K562 (cell line): ENCODE measurements around the gene HDC. TPM values are rescaled to one million over a fixed set of nuclear protein-coding genes. Genes with fewer than 3 reads are reported as not detected.

Experiments used
- ATAC-seq: fragments of 200-7000 bp; cut with Tn5 transposase; 3 replicates; pipeline ENCODE4 v1.9.1; 2020; ENCODE audit warnings: moderate library complexity
- BruUV-seq: library from RNA; stranded (reverse); fragments of 400-500 nt; replicated peaks from 2 replicates; lab custom pipeline; 2021; lab: Mats Ljungman, UMichigan
- CTCF ChIA-PET: fragments of 300-600 bp; formaldehyde crosslinking; extraction: SDS; loops from one replicate; lab custom pipeline; 2021; ENCODE audit warnings: low intra/inter-chr PET ratio; lab: Yijun Ruan, JAX
- POLR2A ChIA-PET: fragments of 300-600, 350-650 bp; sonication (Branson Sonifier 250); formaldehyde crosslinking; extraction: SDS; loops from one replicate; lab custom pipeline; 2021; ENCODE audit warnings: antibody characterized with exemption, inconsistent platforms; lab: Yijun Ruan, JAX
- DNase-seq, 4 experiments: peaks; one replicate each; pipeline versions ENCODE4 v3.0.0 to v3.0.0-alpha.2; 2011 to 2018; ENCODE audit warnings: low spot score in 3 of 4, mixed read lengths in 3 of 4; ENCODE audit errors: extremely low read depth in 1 of 4
- FAIRE-seq: peaks from 2 replicates; lab custom pipeline; 2011; peaks lifted over from hg19 to GRCh38; lab: Jason Lieb, UNC
- H2AFZ ChIP-seq: 2 replicates; pipeline ENCODE4 v1.6.0; 2011; ENCODE audit warnings: low read depth, low read length, control low read depth, inconsistent platforms
- H3K27ac ChIP-seq: fragments of 200-600 bp; 3 replicates; pipeline ENCODE4 v1.8.0; 2011; ENCODE audit warnings: low read depth, mild to moderate bottlenecking, control low read depth, inconsistent platforms, low read length, moderate library complexity, mixed read lengths; ENCODE audit errors: extremely low read depth
- H3K27me3 ChIP-seq, 2 experiments: fragments of 300-600 bp in 1 of 2; 2 replicates in 1 of 2; 3 replicates in 1 of 2; pipeline versions ENCODE4 v1.6.0 to v1.8.0; 2011; ENCODE audit warnings: inconsistent platforms in 2 of 2, low read length in 2 of 2, mild to moderate bottlenecking in 1 of 2, mixed read lengths in 1 of 2, moderate library complexity in 1 of 2; ENCODE audit not compliant: control insufficient read depth in 2 of 2, insufficient read depth in 2 of 2
- H3K36me3 ChIP-seq: fragments of 300-600 bp; 3 replicates; pipeline ENCODE4 v1.8.0; 2011; ENCODE audit warnings: mild to moderate bottlenecking, low read length, inconsistent platforms; ENCODE audit not compliant: control insufficient read depth, insufficient read depth
- H3K4me1 ChIP-seq, 2 experiments: fragments of 200-600 bp in 1 of 2; replicated peaks in 1 of 2; 2 replicates in 1 of 2; 3 replicates in 1 of 2; pipeline versions ENCODE4 v1.5.1 to v1.8.0; 2011; ENCODE audit warnings: inconsistent platforms in 2 of 2, low read length in 2 of 2, mild to moderate bottlenecking in 1 of 2, mixed read lengths in 1 of 2, moderate library complexity in 1 of 2; ENCODE audit not compliant: control insufficient read depth in 2 of 2, insufficient read depth in 2 of 2
- H3K4me2 ChIP-seq: 2 replicates; pipeline ENCODE4 v1.6.1; 2011; ENCODE audit warnings: low read length, control low read depth, inconsistent platforms, mixed read lengths; ENCODE audit not compliant: insufficient read depth
- H3K4me3 ChIP-seq: fragments of 200-600 bp; sonication (generic), shearing (Covaris generic); 2 replicates; pipeline ENCODE4 v1.5.1; 2016; ENCODE audit warnings: control low read depth, inconsistent platforms
- H3K79me2 ChIP-seq: fragments of 200-600 bp; 3 replicates; pipeline ENCODE4 v1.8.0; 2011; ENCODE audit warnings: low read length, inconsistent platforms; ENCODE audit not compliant: control insufficient read depth, insufficient read depth
- H3K9ac ChIP-seq, 2 experiments: 2 replicates each; pipeline versions ENCODE4 v1.6.0 to v1.6.1; 2011; ENCODE audit warnings: low read depth in 2 of 2, low read length in 2 of 2, control low read depth in 1 of 2, inconsistent platforms in 1 of 2, mild to moderate bottlenecking in 1 of 2, mixed read lengths in 1 of 2; ENCODE audit not compliant: insufficient read depth in 1 of 2
- H3K9me1 ChIP-seq: one replicate; pipeline ENCODE4 v1.6.0; 2011; ENCODE audit warnings: inconsistent platforms, mild to moderate bottlenecking, low read length, moderate library complexity; ENCODE audit not compliant: control insufficient read depth, insufficient read depth
- H3K9me3 ChIP-seq: replicated peaks from 2 replicates; pipeline ENCODE4 v1.5.1; 2011; ENCODE audit warnings: low read depth, low read length, inconsistent platforms; ENCODE audit not compliant: control insufficient read depth, insufficient read depth
- H4K20me1 ChIP-seq: replicated peaks from 2 replicates; pipeline ENCODE4 v1.6.1; 2011; ENCODE audit warnings: low read length, inconsistent platforms, mixed read lengths; ENCODE audit not compliant: control insufficient read depth, insufficient read depth
- E2F6 ChIP-seq, 2 experiments: IDR thresholded peaks; 2 replicates each; pipeline ENCODE4 v1.6.1; 2011; ENCODE audit warnings: borderline replicate concordance in 1 of 2, control low read depth in 1 of 2, low read depth in 1 of 2, low read length in 1 of 2, mild to moderate bottlenecking in 1 of 2, mixed read lengths in 1 of 2, moderate library complexity in 1 of 2; ENCODE audit not compliant: insufficient read depth in 1 of 2, insufficient read length in 1 of 2, poor library complexity in 1 of 2, severe bottlenecking in 1 of 2; ENCODE audit errors: extremely low read depth in 1 of 2
- EGR1 ChIP-seq: fragments of 450-650 bp; conservative IDR thresholded peaks from 2 replicates; pipeline ENCODE4 v1.6.1; 2017; ENCODE audit warnings: mild to moderate bottlenecking
- HES1 ChIP-seq: fragments of 450-650 bp; IDR thresholded peaks from 2 replicates; pipeline ENCODE4 v1.6.1; 2016; ENCODE audit warnings: low read depth, mild to moderate bottlenecking, moderate library complexity
- PURB ChIP-seq: sonication (generic); formaldehyde crosslinking; IDR thresholded peaks from 2 replicates; pipeline ENCODE4 v1.9.0; 2021; ENCODE audit warnings: low read depth, mild to moderate bottlenecking, missing genetic modification reagents
- SRSF3 ChIP-seq: fragments of 200-400 bp; formaldehyde crosslinking; IDR thresholded peaks from 2 replicates; pipeline ENCODE4 v1.6.1; 2016; ENCODE audit warnings: mild to moderate bottlenecking, low read length, moderate library complexity; ENCODE audit not compliant: insufficient read depth
- SUPT5H ChIP-seq: fragments of 450-650 bp; IDR thresholded peaks from 2 replicates; pipeline ENCODE4 v1.6.1; 2016
- THRB ChIP-seq: fragments of 450-650 bp; formaldehyde crosslinking; conservative IDR thresholded peaks from 2 replicates; pipeline ENCODE4 v1.4.0; 2022; ENCODE audit warnings: mild to moderate bottlenecking, missing genetic modification characterization
- WGBS: fragments of 100-300 bp; shearing (Covaris generic); methylation state at CpG from one replicate; pipeline ENCODE4 v1.1.6; 2016; ENCODE audit warnings: low coverage, mixed read lengths; ENCODE audit not compliant: insufficient coverage; ENCODE audit errors: missing lambda C conversion rate; 5-methylcytosine and 5-hydroxymethylcytosine counted together
- in situ Hi-C: fragments of 300-500 bp; cut with MboI; formaldehyde crosslinking; loops from 4 replicates; pipeline ENCODE4 v1.15.0; 2018; ENCODE audit warnings: inconsistent platforms, mixed read lengths
- intact Hi-C: fragments of 100-400 bp; cut with micrococcal nuclease; formaldehyde crosslinking; loops from 2 replicates; pipeline ENCODE4 v1.14.2; 2022
- polyA plus RNA-seq, 8 experiments: library from polyadenylated mRNA; depleted of rRNA in 4 of 8; stranded (reverse) in 5 of 8; unstranded in 3 of 8; fragments of >200 nt; fragmentation: Nextera tagmentation in 2 of 8; fragmentation: Illumina TruSeq in 1 of 8; extraction: Ambion mirVana in 2 of 8; extraction: Trizol in 1 of 8; gene quantifications; 2 replicates each; pipeline versions ENCODE4 v1.2.1 to v1.2.3, GENCODE V29; 2011 to 2014; ENCODE audit warnings: inconsistent platforms in 1 of 8, missing spikeins in 1 of 8
- total RNA-seq, 7 experiments: library from RNA; depleted of rRNA in 6 of 7; stranded (reverse); fragments of >200 nt in 6 of 7; fragmentation: Illumina TruSeq in 2 of 7; extraction: Trizol in 2 of 7; gene quantifications; 2 replicates each; pipeline versions ENCODE4 v1.2.1 to v1.2.3, GENCODE V29; 2011 to 2021; ENCODE audit warnings: low replicate concordance in 1 of 7

HDC gene
- total and polyA plus RNA-seq, 9 of the 15 experiments (the other 6 are each of a cell fraction or from before 2014, with no cell fraction given) = 0.26 to 5.3 (median 0.99) TPM

GRCh38 chr15:50261981-50262380, 3.5 kb downstream of the HDC start:
- ATAC-seq (peak; percentile 60), FAIRE-seq (no peak), DNase-seq (peak; percentile 25 to 58 (median 34))
- Histone ChIP-seq H3K4me3 (no peak overlapping the region), H2AFZ (peak overlapping the region; percentile 54), H3K9ac (peak overlapping the region; percentile 11 to 69; a peak in 3 of 4 replicates), H4K20me1 (no peaks in the 10 kb centered on the region), H3K27ac (peak overlapping the region; percentile 85; the same call in 2 of the 3 replicates), H3K36me3 (no peaks in the 10 kb centered on the region), H3K79me2 (no peaks in the 10 kb centered on the region), H3K9me3 (no peaks in the 10 kb centered on the region), H3K4me1 (peaks cover 52 to 54% of the 10 kb centered on the region in 2 experiments), H3K4me2 (no peak overlapping the region), H3K27me3 (no peaks in the 10 kb centered on the region), H3K9me1 (no peaks in the 10 kb centered on the region)
- in situ Hi-C loops (no loop called here), intact Hi-C loops (loop anchor here (2.0 to 5.0 kb wide), 5 partner anchors 25 to 160 kb away; partner anchors contain the start of genes SLC27A2 and USP8)
- WGBS = 66% methylated on average over 3 of the region's 3 CpGs
- ChIA-PET POLR2A (interaction anchor here (1.2 to 3.4 kb wide), 5 partner anchors 12 to 79 kb away, joined by 3 to 28 read pairs (median 6); no protein-coding TSS in a partner anchor), CTCF (no interaction called here)
- no TSS peak for BruUV-seq
- TF ChIP-seq SUPT5H = no peak
- TF ChIP-seq PURB (CRISPR knock-in tag) = no peak
- TF ChIP-seq E2F6 (IDR thresholded peaks at IDR 0.05; ENCODE audit: borderline replicate concordance in 1 of 2, extremely low read depth in 1 of 2, insufficient read depth in 1 of 2, insufficient read length in 1 of 2, low read depth in 1 of 2, low read length in 1 of 2, poor library complexity in 1 of 2, severe bottlenecking in 1 of 2) = no peak
- peak; percentile 47; the same call in 1 of the 2 replicates for TF ChIP-seq EGR1
- no peak for TF ChIP-seq SRSF3
- no peak for TF ChIP-seq HES1
- TF ChIP-seq THRB (CRISPR knock-in tag) = no peak
